ENCODE results near the gene RFX2.

GRCh38 chr19:6133231-6133630, 22.9 kb upstream of the RFX2 start:
- TF ChIP-seq, protein P1, sequence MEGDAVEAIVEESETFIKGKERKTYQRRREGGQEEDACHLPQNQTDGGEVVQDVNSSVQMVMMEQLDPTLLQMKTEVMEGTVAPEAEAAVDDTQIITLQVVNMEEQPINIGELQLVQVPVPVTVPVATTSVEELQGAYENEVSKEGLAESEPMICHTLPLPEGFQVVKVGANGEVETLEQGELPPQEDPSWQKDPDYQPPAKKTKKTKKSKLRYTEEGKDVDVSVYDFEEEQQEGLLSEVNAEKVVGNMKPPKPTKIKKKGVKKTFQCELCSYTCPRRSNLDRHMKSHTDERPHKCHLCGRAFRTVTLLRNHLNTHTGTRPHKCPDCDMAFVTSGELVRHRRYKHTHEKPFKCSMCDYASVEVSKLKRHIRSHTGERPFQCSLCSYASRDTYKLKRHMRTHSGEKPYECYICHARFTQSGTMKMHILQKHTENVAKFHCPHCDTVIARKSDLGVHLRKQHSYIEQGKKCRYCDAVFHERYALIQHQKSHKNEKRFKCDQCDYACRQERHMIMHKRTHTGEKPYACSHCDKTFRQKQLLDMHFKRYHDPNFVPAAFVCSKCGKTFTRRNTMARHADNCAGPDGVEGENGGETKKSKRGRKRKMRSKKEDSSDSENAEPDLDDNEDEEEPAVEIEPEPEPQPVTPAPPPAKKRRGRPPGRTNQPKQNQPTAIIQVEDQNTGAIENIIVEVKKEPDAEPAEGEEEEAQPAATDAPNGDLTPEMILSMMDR (IDR thresholded peaks at IDR 0.05), result no peak
- no peak for TF ChIP-seq POLR2A (IDR thresholded peaks at IDR 0.05)
- TF ChIP-seq POLR2AphosphoS5 (IDR thresholded peaks at IDR 0.05), result no peak
- TF ChIP-seq EP300 (IDR thresholded peaks at IDR 0.05), result no peak
